ENCODE measurements around the gene CTIF. TPM values are rescaled to one million over a fixed set of nuclear protein-coding genes. Genes with fewer than 3 reads are reported as not detected.

Gene CTIF
- total and polyA plus RNA-seq, 10 donors = 5.2 to 39.2 (median 18.5) TPM

DNA sequence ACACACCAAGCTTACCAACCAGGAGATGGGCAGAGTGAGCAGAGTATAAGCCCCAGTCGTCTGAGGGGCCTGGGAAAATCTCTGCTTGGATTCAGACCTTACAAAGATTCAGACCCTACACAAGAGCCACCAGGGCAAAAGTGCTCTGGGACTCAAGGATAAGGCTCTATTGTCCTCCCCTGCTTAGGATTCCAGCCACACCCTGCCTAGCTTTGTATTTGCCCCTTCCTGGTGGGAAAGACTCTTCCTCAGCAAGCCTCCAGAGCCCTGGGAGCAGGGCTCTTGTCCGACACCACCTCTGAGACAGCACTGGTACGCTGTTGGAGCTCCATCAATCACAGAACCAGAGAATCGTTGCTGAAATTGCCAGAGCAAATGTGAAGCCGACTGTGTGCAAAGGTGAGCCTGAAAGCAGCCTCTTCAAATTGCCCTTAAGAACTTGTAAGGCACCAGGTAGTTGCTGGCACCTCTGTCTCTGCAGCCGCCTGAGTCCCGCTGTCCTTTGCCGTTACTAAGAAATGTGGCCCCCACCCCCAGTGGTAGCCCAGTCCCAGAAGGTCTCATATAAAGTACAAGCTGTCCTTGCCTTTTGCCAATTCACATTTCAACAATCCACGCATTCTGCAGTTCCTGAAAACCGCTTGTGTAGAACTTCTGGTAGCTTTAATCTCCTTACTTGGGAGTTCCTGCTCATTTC lies 148.7 kb downstream of the CTIF start:
- H3K9me3 ChIP-seq = no peaks in the 10 kb centered on the region
- no peaks in the 10 kb centered on the region for H3K27me3 ChIP-seq (replicated peaks in 1 of 7)
- H3K36me3 ChIP-seq = peaks cover 0 to 22% (median 0%) of the 10 kb centered on the region in 6 donors
- H3K27ac ChIP-seq = no peak overlapping the region
- no peaks in the 10 kb centered on the region for H3K4me1 ChIP-seq
- intact Hi-C loops (cut with DNase I; ENCODE audit: low total_unique reads) = loop anchor here (10.0 kb wide), 1 partner anchor 87 kb away; no protein-coding TSS in a partner anchor
- no peak for DNase-seq
- WGBS, 5 donors = 83 to 92% (median 90%) methylated on average over 9 to 10 of the region's 10 CpGs
- no peak overlapping the region for H3K4me3 ChIP-seq
- TF ChIP-seq, protein P1, sequence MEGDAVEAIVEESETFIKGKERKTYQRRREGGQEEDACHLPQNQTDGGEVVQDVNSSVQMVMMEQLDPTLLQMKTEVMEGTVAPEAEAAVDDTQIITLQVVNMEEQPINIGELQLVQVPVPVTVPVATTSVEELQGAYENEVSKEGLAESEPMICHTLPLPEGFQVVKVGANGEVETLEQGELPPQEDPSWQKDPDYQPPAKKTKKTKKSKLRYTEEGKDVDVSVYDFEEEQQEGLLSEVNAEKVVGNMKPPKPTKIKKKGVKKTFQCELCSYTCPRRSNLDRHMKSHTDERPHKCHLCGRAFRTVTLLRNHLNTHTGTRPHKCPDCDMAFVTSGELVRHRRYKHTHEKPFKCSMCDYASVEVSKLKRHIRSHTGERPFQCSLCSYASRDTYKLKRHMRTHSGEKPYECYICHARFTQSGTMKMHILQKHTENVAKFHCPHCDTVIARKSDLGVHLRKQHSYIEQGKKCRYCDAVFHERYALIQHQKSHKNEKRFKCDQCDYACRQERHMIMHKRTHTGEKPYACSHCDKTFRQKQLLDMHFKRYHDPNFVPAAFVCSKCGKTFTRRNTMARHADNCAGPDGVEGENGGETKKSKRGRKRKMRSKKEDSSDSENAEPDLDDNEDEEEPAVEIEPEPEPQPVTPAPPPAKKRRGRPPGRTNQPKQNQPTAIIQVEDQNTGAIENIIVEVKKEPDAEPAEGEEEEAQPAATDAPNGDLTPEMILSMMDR (IDR thresholded peaks at IDR 0.05 in 8 of 11, conservative IDR thresholded peaks at IDR 0.05 in 3 of 11) = no peak
- no peak for TF ChIP-seq POLR2A (IDR thresholded peaks at IDR 0.05)
- no peak for TF ChIP-seq POLR2AphosphoS5 (IDR thresholded peaks at IDR 0.05)

DNA sequence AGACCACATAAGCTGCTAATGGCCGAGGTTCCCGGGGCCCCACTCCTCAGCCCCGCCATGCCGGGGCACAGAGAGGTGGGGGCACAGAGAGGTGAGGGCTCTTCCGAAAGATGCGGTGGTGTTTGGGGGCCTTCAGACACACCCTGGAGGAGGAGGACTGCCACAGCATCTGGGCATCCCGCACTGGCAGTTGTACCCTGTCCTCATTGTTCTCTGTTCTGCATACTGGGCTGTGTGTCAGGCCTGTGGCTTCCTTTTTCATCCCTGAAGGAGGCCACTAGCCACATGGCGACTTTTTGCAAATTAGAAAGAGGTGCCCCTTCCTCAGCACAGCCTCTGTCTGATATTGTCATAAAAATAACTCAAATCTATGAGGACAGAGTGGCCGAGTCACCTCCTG lies 150.1 kb downstream of the CTIF start:
- 88 to 93% (median 88%) methylated on average over 9 of the region's 9 CpGs for WGBS, 5 donors
- H3K4me3 ChIP-seq = no peak overlapping the region
- peaks cover 0 to 15% (median 0%) of the 10 kb centered on the region in 6 donors for H3K36me3 ChIP-seq
- intact Hi-C loops (cut with DNase I; ENCODE audit: low total_unique reads) = loop anchor here (10.0 kb wide), 1 partner anchor 86 kb away; no protein-coding TSS in a partner anchor
- no peak overlapping the region for H3K27ac ChIP-seq
- no peaks in the 10 kb centered on the region for H3K4me1 ChIP-seq
- H3K27me3 ChIP-seq (replicated peaks in 1 of 7) = no peaks in the 10 kb centered on the region
- DNase-seq = no peak
- TF ChIP-seq POLR2AphosphoS5 (IDR thresholded peaks at IDR 0.05) (no peak), POLR2A (IDR thresholded peaks at IDR 0.05) (no peak)
- TF ChIP-seq, protein P1 (IDR thresholded peaks at IDR 0.05 in 8 of 11, conservative IDR thresholded peaks at IDR 0.05 in 3 of 11) = no peak
- no peaks in the 10 kb centered on the region for H3K9me3 ChIP-seq

DNA sequence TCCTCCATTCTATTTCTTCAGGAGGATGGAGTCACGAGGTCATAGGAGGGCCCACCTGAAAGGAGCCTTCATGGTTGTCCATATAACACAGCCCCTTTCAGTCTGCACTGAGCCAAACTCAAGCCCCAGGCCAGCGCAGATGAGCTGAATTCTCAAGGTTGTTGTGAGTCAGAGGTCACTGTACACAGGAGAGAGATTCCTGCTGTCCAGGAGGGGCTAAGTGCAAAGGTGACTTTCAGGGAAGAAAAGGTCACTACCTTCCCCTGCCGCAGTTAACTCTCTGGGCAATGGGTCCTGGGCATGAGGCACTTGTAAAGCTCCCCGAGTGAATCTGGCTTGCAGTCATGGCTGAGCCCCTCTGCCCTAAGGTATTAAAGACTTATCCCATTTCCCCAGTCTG lies 150.7 kb downstream of the CTIF start:
- Histone ChIP-seq H3K9me3 (no peaks in the 10 kb centered on the region), H3K4me3 (no peak overlapping the region), H3K36me3 (peaks cover 0 to 15% (median 0%) of the 10 kb centered on the region in 6 donors), H3K27ac (no peak overlapping the region), H3K4me1 (no peaks in the 10 kb centered on the region), H3K27me3 (replicated peaks in 1 of 7) (no peaks in the 10 kb centered on the region)
- DNase-seq = no peak
- TF ChIP-seq, protein P1 (IDR thresholded peaks at IDR 0.05 in 8 of 11, conservative IDR thresholded peaks at IDR 0.05 in 3 of 11) = no peak
- 79 to 94% (median 87%) methylated on average over 4 of the region's 4 CpGs for WGBS, 5 donors
- intact Hi-C loops (cut with DNase I; ENCODE audit: low total_unique reads) = loop anchor here (10.0 kb wide), 1 partner anchor 85 kb away; no protein-coding TSS in a partner anchor

DNA sequence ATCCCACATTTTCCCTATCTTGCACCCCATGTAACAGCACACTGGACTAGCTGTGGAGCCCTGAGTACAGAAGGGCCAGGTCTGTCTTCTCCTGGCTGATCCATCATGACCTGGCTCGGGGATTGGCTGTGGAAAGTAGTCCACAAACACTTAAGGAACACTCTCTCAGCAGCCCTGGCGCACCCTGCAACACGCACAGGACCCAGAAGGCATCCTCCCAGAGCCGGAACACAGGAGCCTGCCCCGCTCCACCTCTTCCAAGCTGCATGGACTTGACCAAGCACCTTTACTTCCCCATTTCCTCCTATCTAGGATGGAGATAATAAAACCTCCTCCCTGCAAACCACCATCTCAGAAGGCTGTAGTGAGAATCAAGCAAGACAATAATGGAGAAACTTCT lies 151.7 kb downstream of the CTIF start:
- no peaks in the 10 kb centered on the region for H3K9me3 ChIP-seq
- peaks cover 0 to 5% (median 2%) of the 10 kb centered on the region in 6 donors for H3K4me1 ChIP-seq
- H3K36me3 ChIP-seq = peaks cover 0 to 15% (median 0%) of the 10 kb centered on the region in 6 donors
- intact Hi-C loops (cut with DNase I; ENCODE audit: low total_unique reads) = no loop called here
- no peaks in the 10 kb centered on the region for H3K27me3 ChIP-seq (replicated peaks in 1 of 7)
- no peak for DNase-seq
- H3K27ac ChIP-seq = no peak overlapping the region
- TF ChIP-seq, protein P1 (IDR thresholded peaks at IDR 0.05 in 8 of 11, conservative IDR thresholded peaks at IDR 0.05 in 3 of 11) = no peak
- no peak for TF ChIP-seq POLR2A (IDR thresholded peaks at IDR 0.05)
- TF ChIP-seq POLR2AphosphoS5 (IDR thresholded peaks at IDR 0.05) = no peak
- WGBS, 5 donors = 81 to 100% (median 93%) methylated on average over 5 of the region's 5 CpGs
- H3K4me3 ChIP-seq = no peak overlapping the region
